ENCODE measurements around the gene CCDC178.

DNA sequence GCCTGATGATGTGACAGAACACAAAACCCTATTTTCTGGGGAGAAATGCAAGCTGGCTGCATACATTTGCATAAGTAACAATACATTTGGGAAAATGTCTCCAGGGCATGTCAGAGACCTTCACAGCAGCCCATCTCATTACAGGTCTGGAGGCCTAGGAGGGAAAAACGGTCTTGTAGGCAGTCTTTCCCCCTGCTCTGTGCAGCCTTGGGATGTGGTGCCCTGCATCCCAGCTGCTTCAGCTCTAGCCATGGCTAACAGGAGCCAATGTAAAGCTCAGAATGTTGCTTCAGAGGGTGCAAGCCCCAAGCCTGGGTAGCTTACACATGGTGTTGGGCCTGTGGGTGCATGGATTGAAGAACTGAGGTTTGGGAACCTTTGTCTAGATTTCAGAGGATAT is 133.0 kb downstream of the CCDC178 start:
- TF ChIP-seq, protein P1, sequence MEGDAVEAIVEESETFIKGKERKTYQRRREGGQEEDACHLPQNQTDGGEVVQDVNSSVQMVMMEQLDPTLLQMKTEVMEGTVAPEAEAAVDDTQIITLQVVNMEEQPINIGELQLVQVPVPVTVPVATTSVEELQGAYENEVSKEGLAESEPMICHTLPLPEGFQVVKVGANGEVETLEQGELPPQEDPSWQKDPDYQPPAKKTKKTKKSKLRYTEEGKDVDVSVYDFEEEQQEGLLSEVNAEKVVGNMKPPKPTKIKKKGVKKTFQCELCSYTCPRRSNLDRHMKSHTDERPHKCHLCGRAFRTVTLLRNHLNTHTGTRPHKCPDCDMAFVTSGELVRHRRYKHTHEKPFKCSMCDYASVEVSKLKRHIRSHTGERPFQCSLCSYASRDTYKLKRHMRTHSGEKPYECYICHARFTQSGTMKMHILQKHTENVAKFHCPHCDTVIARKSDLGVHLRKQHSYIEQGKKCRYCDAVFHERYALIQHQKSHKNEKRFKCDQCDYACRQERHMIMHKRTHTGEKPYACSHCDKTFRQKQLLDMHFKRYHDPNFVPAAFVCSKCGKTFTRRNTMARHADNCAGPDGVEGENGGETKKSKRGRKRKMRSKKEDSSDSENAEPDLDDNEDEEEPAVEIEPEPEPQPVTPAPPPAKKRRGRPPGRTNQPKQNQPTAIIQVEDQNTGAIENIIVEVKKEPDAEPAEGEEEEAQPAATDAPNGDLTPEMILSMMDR (IDR thresholded peaks at IDR 0.05), result no peak
- no peak for TF ChIP-seq POLR2A (IDR thresholded peaks at IDR 0.05)
